Activated CD4-positive, alpha-beta T cell treated with anti-CD3 and anti-CD28 coated beads, Interleukin-2, Interleukin-4, amounts not matched to agents 100 ng/mL and 50 ng/mL, durations not matched to agents 16 hours and 8 hours (primary cell): ENCODE results near the gene ARG2.

Source experiments
- DNase-seq: peaks from one replicate; pipeline ENCODE4 v3.0.0-alpha.2; 2020; ENCODE audit warnings: low spot score

Gene ARG2

DNA sequence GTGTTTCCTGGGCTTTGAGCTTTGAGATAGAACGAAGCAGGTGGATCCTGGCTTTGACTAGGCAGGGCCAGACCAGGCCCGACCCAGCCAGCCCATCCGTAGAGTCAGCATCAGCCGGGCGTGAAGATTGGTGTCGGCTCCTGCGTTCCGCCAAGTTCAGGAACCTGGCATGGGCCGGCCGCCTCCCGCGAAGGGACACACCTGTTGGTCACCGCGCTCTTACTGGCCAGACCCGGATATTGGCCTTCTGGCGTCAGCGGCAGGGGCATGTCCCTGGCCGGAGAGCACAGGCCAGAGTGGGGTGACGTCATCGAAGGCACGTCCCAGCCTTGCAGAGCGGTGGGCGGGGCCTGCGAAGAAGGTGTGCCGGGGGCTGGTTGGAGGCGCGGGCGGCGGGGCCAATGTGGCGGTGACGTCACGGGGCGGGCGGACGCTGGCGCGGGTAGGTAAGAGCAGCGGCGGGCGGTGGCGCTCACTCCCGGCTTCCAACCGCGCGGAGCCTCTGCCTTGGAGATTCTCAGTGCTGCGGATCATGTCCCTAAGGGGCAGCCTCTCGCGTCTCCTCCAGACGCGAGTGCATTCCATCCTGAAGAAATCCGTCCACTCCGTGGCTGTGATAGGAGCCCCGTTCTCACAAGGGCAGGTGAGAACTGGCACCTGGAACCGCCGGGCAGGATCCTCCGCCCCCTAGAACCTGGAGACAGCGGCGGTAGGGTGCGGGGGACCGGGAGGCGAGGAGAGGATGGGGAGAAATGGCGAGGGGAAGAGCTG, at the start of gene ARG2:
TSS of gene ARG2 (plus strand) at position 475 of the 771 bp plus-strand sequence. CDS start at position 533, 58 bp downstream.
- peak; percentile 95 for DNase-seq

DNA sequence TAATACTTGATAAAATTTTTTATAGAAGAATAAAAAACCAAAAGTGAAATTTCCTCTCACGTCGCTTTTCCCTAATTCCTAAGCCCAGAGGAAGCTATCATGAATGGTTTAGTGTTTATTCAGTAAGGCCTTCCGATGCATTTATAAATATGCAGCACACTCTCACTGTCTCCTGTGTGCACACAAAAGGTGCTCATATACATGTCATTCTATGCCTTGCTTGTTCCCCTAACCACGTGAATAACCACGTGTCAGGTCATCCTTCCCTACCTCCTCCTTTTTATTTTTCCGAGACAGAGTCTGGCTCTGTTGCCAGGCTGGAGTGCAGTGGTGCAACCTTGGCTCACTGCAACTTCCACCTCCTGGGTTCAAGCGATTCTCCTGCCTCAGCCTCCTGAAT, 49.3 kb upstream of the ARG2 start:
- no peak for DNase-seq

DNA sequence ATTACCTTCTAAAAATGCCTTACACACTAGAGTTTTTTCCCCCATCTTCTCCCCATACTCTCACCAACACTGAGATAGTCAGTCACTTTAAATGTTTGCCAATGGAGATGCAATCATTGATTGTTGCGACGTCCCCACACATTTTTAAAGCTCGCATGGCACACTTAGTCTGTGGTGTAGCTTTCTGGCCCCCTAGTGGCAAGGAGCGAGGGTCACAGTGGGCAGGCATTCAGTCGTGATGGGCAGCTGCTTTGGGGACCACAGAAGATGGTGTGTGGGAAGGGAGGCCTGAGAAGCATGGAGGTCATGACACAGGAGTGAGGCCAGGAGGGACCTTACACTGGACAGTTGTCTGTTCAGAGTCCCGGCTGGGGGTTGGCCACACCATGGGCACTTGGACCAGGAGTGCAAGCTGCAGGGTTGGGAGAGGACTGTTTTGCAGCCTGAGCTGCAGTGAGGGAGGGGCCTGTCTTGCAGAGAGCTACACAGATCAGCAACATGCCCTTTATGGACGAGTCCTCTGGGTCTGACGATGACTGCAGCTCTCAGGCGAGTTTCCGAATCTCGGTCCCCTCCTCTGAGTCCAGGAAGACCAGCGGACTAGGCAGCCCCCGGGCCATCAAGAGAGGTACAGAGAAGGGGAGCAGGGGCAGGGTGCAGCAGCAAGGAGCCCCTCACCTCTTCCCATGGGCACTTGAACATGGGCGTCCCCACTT, 48.3 kb upstream of the ARG2 start:
- DNase-seq, result peak; percentile 67

DNA sequence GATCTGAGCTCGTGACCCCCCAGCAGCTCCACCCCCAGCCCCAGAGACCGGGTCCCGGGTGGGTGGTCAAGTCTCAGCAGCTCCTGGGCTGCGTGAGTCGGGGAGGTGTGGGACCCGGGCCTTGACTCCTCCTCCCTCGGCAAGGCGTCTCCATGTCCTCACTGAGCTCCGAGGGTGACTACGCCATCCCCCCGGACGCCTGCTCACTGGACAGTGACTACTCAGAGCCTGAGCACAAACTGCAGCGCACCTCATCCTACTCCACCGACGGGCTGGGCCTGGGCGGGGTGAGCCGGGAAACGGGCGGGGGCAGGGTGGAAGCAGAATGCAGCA, 47.8 kb upstream of the ARG2 start:
- no peak for DNase-seq

DNA sequence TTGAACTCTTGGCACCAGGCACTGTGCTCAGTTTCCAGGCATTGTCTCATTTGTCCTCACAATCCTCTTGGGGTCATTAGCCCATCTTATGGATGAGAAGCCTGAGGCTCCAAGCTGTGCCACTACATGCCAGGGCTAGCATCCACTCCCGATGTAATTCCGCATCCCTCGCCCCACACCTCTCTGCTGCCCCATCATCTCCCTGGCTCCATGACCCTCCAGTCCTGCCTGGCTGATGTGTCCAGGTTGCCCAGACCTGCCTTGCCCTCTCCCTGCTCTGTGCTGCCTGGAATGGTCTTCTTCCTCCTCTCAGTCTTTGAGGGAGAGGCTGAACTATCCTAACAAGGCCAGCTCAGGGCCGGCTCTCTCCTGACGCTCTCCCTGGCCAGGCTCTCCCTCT, 47.1 kb upstream of the ARG2 start:
- no peak for DNase-seq

DNA sequence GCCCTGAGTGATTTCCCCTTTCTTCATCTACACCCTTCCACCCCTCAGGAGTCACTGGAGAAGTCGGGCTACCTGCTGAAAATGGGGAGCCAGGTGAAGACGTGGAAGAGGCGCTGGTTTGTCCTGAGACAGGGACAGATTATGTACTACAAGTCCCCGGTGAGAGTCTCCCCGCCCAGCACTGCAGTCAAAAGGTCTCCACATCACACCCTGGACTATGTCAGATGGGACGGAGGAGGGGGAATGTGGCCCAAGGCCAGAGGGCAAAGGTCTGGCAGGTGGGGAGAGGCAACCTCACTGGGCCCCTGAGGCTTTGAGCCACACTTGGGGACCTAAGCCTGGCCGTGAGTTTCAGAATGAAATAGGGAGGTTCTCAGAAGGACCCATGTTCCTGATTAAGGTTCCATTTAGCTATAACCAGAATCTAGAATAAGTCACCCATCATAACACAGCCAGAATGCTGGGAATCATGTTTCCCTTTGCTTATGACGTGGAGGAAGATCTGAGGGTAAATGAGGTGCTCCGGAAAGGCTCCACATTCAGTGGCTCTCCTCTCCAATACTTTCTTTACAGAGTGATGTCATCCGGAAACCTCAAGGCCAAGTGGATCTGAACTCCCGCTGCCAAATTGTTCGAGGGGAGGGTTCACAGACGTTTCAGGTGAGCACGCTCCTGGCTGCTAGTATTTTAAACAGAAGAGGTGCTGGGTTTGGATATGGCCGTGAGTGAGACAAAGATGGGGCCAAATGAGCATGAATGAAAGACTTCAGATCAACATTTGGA, 46.3 kb upstream of the ARG2 start:
- no peak for DNase-seq

DNA sequence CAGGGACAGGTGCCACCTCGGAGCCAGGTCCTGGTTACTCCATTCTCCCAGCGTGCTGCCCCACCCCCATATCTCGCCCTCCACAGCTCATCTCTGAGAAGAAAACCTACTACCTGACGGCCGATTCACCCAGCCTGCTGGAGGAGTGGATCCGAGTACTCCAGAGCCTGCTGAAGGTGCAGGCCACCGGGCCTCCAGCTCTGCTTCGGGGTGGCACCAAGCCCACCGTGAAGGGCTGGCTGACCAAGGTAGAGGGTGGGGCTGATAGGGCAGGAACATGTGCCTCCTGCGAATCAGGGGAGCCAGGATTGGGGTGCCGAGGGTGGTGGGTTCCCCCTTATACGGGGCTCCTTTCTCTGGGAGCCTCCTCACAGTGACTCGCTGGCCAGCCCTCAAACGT, 45.6 kb upstream of the ARG2 start:
- no peak for DNase-seq

DNA sequence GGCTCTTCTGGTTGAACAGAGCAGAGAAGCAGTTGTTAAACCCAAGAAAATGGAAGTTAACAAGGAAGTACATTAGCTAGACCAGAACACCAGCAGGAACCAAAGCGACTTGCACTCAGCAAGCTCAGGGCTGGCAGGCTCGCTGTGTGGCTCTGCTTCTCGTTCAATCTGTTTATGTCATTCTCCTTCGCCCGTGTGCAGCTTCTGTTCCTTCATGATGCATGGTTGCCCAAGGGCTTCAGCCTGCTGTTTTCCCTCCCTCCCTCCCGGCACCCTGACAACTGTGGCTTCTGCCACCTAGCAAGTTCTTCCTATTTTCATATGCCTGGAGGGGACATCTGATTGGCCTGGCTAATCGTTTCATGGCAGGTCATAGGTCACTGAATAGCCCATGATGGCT, 44.9 kb upstream of the ARG2 start:
- no peak for DNase-seq

DNA sequence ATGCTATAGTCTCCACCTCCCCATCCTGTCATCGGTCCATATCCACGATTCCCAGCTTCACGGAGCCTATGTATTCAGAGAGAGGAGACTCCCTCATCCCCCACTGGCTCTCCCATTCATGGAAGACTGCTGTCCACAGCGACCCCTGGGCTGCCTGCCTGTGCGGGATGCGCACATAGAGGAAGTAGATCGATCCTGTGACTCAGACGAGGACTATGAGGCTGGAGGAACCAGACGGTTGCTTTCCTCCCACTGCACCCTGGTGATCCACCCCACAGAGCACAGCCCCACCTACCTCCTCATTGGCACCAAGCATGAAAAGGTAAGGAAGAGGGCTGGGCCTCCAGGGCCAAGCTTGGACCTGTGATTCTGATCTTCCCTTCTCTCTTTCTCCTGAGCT, 44.0 kb upstream of the ARG2 start:
- no peak for DNase-seq

DNA sequence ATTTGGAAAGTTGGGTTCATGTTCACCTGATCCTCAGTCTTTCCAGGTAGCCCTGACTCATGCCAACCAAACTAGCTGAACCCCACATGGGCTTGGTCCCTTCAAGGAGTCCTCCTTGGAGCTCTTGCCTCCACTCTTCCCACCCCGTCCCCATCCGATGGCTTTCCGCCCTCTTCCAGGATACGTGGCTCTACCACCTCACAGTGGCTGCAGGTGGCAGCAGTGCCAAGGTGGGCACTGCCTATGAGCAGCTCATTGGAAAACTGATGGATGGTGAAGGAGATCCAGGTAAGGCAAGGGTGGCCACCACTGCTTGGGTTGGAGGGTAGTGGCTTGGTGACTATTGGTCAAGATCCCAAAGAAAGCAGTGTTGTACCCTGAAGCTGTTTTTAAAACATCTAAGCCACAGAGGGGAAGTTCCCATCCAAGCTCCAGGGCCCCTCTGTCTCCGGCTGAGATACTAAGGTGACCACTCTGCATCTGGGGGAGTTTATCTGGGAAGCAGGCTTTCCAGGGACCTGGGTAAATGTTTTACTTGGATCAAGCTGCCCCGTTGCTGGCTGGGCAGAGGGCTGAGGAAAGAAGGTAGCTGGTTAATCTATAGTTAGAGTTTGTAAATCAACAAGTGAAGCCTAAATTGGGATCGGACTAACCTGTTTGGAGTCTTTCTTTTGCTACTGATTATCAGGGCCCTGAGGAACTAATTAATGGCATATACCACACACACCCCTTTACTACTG, 43.3 kb upstream of the ARG2 start:
- no peak for DNase-seq

DNA sequence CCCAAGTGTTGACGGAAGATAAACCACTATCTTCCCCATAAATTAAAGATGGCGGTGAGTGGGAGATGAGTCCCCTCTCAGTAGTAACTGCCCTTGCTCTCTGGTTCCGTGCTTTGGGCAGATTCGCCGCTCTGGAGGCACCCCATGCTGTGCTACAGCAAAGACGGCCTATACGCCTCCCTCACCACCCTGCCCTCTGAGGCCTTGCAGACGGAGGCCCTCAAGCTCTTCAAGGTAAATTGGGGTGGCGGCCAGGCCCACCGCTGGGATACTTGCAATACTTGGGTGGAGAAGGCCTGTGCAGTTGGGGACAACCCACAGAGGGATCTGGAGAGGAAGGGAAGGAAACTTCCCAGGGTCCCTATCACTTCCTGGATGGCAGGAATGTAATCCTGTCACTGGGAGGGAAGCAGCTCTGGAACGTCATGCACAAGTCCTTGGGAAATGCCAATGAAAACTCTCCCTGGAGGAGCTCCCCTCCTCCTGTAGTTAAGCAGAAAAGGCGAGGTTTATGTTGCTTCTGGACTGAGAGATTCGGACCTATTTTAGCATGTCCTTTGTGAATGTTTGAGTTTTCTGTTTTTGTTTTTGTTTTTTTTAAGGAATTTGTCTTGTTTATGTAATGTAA, 42.4 kb upstream of the ARG2 start:
- no peak for DNase-seq

DNA sequence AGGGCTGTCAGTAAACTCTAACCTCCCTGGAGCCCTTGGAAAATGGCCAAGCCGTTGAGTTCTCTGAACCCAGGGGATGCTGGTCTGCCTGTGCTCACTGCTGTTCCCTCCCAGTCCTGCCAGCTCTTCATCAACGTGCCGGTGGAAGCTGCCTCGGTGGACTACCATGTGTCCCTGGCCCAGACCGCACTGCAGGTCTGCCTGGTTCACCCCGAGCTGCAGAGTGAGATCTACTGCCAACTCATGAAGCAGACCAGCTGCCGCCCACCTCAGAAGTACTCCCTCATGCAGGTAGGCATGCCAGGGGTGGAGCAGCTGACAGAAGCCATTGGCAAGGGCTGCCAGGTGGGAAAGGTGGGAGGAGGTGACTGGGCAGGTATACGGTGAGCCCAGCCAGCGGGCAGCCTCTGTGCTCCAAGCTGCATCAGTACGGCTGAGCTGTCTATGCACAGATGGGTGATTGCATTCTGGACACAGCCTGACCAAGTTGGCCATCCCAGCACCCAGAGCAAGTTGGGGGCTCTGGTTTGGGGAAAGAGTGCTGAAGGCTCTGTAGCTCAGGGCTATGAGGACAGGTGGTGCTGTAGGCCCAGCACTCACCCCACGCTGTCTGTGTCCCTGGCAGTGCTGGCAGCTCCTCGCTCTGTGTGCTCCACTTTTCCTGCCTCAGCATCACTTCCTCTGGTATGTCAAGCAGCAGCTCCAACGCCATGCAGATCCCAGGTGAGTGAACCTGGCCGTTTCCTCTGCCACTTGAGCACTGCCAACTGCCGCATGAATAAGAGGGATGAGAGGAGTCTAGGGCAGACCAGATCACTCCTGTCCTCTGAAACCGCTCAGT, 41.6 kb upstream of the ARG2 start:
- DNase-seq, result no peak

DNA sequence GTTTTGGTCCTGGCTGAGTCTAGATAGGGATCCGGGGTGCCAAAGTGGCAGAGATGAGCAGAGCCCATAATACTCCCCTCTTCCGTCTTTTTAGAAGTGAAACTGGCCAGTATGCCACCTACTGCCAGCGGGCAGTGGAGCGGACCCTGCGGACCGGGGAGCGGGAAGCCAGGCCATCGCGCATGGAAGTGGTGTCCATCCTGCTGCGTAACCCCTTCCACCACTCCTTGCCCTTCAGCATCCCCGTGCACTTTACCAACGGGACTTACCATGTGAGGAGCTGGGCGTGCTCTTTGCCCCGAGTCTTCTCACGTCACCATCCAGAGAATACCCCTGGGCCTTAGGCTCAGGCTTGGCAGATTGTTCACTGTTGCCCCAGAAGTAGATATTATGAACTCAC, 40.7 kb upstream of the ARG2 start:
- DNase-seq, result no peak

DNA sequence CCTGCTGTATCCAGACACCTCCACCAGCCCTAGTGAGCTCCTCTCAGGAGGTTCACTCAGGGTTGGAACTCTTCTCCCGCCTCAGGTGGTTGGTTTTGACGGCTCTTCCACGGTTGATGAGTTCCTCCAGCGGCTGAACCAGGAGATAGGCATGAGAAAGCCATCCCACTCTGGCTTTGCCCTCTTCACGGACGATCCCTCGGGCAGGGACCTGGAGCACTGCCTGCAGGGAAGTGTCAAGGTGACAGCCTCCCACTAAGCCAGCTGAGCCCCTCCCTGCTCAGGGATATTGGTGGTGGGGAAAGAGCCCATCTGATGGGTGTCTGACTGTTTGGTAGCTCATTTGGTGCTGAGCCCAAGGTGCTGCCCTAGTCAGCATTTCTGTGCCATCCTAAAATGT, 40.1 kb upstream of the ARG2 start:
- DNase-seq, result no peak

DNA sequence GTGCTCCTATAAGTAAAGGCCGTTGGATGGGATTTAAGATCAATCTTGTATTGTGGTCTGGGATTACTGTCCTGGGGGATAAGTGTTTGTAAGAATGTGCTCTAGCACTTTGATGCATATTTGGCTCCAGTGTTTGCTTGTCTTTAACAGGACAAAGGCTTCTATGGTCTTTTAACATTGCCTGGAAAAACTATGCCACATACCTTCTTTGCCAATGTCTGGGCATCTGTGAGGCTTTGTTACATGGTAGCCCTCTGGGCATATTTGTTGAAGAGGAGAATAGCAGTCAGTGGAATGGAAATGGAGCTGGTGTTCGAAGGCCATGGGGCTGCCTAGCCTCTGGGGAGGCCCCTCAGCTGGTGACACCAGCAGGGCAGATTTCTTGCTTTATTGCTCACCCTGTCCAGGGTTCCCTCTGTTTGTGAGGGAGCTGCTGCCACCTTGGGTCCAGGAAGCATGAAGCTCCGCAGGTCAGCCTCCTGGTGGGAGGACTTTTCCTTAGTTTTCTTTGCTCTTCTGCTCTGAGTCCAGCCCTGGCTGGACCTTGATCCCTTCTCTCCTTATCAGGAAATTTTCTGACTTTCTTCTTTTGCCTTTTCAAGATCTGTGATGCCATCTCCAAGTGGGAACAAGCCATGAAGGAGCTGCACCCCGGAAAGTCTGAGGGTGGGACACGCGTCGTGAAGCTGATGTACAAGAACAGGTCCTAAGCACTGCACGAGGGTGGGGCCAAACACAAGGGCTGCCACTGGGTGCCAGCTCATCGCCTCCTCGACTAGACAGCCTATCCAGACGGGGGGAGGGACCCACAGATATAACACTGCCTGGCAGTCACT, 39.2 kb upstream of the ARG2 start:
- DNase-seq, result no peak

DNA sequence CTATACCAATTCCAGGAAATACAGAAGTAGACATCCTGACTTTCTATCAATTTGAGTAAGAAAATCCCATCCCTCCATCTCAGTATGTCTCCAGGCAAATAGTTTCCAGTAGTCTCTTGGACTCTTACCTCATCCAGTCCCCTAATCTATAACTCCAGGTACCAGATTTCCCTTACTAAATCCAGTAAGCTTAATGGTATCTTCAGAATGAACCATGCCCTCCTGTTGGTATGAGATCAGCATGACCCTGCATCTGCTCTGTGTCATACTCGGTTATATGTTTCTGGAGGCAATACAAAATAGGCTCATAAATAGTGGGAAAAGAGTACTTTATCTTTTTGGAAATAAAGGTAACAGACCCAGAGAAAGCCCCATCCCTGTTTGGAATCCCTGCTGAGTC, 38.1 kb upstream of the ARG2 start:
- DNase-seq, result no peak

DNA sequence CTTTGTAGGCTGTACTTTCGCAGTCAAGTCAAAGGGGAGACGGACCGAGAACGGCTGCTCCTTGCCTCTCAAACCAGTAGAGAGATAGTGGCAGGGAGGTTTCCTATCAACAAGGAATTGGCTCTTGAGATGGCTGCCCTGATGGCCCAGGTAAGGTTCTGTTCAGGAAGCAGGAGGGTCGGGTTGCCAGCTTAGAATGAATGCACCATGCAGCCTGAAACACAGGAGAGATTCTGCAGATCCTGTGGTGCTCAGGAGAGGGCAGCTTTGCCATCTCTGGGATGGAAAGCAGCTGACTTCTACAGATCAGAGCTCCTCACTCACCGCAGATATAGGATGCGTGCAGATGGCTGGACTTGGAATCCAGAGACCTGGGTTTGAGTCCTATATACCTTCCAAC, 37.7 kb upstream of the ARG2 start:
- no peak for DNase-seq

DNA sequence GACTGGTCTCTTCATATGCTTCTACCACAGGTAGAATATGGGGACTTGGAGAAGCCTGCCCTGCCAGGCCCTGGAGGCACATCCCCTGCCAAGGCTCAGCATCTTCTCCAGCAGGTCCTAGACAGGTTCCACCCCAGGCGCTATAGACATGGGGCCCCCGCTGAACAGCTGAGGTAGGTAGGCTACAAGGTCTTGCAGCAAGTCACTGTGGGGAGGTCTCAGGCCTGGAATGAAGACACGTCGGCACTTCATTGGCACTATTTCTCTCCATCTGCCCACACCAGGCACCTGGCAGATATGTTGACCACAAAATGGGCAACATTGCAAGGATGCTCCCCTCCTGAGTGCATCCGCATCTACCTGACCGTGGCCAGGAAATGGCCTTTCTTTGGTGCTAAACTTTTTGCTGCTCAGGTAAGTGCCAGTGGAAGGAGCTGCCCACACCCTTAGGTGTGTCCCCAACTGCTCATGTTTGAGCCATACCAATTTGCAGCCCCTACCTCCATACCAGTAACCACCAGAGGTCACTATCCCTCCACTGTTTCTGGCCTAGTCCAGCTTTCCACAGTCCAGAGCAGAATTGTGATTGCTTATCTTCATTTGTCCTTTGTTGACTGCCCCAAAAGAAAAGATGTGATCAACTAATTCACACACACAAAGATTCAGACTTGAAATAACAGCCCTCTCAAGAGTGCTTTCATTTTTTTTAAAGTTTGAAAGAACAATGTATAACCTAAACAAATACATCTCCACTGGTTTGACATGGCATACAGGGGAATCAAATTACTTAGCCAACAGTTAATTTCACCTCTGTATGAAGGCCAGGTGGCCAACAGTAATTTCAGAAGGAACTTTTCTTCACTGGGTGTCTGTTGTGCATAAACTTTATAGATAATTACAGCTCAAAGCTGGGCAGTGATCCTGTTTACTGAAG, 35.7 kb upstream of the ARG2 start:
- peak; percentile 33 for DNase-seq

DNA sequence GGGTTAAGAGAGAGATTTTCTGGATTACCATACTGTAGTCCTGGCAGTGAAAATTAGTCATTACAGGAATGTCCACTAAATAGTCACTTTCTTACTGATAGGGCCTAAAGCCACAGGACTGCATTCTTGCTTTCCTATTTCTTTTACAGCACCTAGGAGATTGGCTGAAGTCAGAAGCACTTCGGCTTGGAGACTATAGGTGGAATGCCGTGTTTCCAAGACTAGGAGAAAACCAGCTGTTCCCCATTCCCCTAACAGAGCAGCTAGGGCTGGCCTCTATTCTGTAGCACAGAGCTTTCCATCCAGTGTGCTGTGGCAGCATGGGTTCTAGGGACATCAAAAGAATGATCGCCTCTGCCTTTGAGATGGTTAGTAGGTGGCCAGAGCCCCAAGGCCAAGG, 34.7 kb upstream of the ARG2 start:
- no peak for DNase-seq
